KMS-11 (cell line): ENCODE results near the gene ZNF580.

Source experiments
- H2AFZ ChIP-seq: fragments of 200-600 bp; sonication (generic); 2 replicates; pipeline ENCODE4 v1.6.1; 2016; ENCODE audit warnings: antibody characterized with exemption, mixed run types, low read depth
- H3K27ac ChIP-seq: fragments of 200-600 bp; sonication (generic); 2 replicates; pipeline ENCODE4 v1.6.1; 2016; ENCODE audit warnings: mild to moderate bottlenecking, mixed run types
- H3K27me3 ChIP-seq: fragments of 200-600 bp; sonication (generic); 2 replicates; pipeline ENCODE4 v1.6.1; 2017; ENCODE audit warnings: mild to moderate bottlenecking, low read depth, mixed run types, moderate library complexity; ENCODE audit not compliant: insufficient read depth
- H3K36me3 ChIP-seq: fragments of 200-600 bp; sonication (generic); 2 replicates; pipeline ENCODE4 v1.6.1; 2017; ENCODE audit warnings: mild to moderate bottlenecking, mixed run types; ENCODE audit not compliant: insufficient read depth
- H3K4me1 ChIP-seq: fragments of 200-600 bp; sonication (generic); 2 replicates; pipeline ENCODE4 v1.6.1; 2016; ENCODE audit warnings: mild to moderate bottlenecking, low read depth, mixed run types; ENCODE audit not compliant: poor library complexity, severe bottlenecking
- H3K4me2 ChIP-seq: fragments of 200-600 bp; sonication (generic); 2 replicates; pipeline ENCODE4 v1.7.0; 2016; ENCODE audit warnings: mild to moderate bottlenecking, mixed run types
- H3K4me3 ChIP-seq: fragments of 200-600 bp; sonication (generic); IDR thresholded peaks from 2 replicates; pipeline ENCODE4 v1.6.1; 2017; ENCODE audit warnings: low read depth, low read length, mixed read lengths; ENCODE audit not compliant: insufficient read depth
- H3K79me2 ChIP-seq: fragments of 200-600 bp; sonication (generic); 2 replicates; pipeline ENCODE4 v1.6.1; 2016; ENCODE audit warnings: low read depth, mixed run types; ENCODE audit not compliant: insufficient read depth
- H3K9ac ChIP-seq: fragments of 200-600 bp; sonication (generic); 2 replicates; pipeline ENCODE4 v1.6.1; 2016; ENCODE audit warnings: mild to moderate bottlenecking, mixed run types
- H4K20me1 ChIP-seq: fragments of 200-600 bp; sonication (generic); 2 replicates; pipeline ENCODE4 v1.6.1; 2016; ENCODE audit warnings: mild to moderate bottlenecking, mixed run types; ENCODE audit not compliant: insufficient read depth
- CTCF ChIP-seq: fragments of 200-600 bp; sonication (generic); conservative IDR thresholded peaks from 2 replicates; pipeline ENCODE4 v1.6.1; 2017; ENCODE audit warnings: low read depth, mild to moderate bottlenecking, antibody characterized with exemption, low read length, moderate library complexity, mixed read lengths

The ZNF580 gene

GRCh38 chr19:55686311-55687050 is 45.7 kb downstream of the ZNF580 start:
- Histone ChIP-seq H3K4me2 (no peak overlapping the region), H3K36me3 (no peaks in the 10 kb centered on the region; the same call in 1 of the 2 replicates), H3K27me3 (no peaks in the 10 kb centered on the region), H3K27ac (no peak overlapping the region), H3K4me3 (no peak overlapping the region), H3K79me2 (peaks cover 22% of the 10 kb centered on the region), H4K20me1 (no peaks in the 10 kb centered on the region), H3K9ac (no peak overlapping the region), H2AFZ (no peak overlapping the region), H3K4me1 (no peaks in the 10 kb centered on the region)
- TF ChIP-seq CTCF: no peak

DNA sequence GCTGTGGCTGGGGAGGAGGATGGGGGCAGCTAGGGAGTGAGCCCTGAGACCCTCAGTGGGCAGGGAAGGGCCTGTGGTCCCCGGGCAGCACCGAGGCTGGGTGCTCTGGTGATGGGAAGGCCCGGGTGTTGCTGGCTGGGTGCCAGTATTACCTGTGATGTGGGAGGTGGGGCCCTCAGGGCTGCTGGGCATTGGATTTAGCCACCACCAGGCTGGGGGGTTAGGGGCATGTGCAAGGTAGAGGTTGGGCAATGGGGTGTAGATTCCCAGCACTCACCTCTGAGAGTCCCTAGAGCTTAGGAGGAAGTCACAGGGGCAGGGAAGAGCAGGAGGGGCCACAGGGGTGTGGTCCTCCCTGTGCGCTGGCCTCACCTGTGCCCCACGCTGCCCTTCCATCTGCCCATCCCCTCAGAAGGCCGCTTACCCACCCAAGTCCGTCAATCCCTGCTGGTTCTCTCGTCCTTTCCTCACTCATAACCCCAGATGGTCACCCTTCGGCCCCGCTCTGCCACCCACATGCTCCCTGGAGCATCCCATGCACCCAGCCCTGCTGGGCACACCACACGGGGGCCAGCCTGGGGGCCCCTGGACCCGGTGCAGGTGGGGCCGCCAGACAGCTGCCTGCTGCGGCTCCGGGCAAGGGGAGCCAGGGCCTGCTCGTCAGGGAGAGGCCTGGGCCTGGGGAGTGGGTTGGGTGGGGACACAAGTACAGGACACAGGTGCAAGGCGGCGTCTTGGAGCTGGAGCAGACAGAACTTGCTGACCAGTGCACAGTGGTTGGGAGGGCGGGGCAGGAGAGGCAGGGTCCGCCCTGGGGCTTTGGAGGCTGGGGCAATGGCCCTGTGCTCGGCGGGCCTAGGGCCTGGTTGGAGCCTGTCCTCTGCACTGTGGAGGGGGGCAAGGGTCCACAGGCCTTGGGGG is 46.7 kb downstream of the ZNF580 start:
- TF ChIP-seq CTCF: no peak
- Histone ChIP-seq H3K4me3 (no peak overlapping the region), H3K27ac (no peak overlapping the region), H4K20me1 (no peaks in the 10 kb centered on the region), H2AFZ (no peak overlapping the region), H3K9ac (no peak overlapping the region), H3K27me3 (no peaks in the 10 kb centered on the region), H3K4me1 (no peaks in the 10 kb centered on the region), H3K4me2 (no peak overlapping the region), H3K36me3 (no peaks in the 10 kb centered on the region; the same call in 1 of the 2 replicates), H3K79me2 (peaks cover 13% of the 10 kb centered on the region; the same call in 1 of the 2 replicates)

GRCh38 chr19:55688422-55689218 is 47.8 kb downstream of the ZNF580 start:
- Histone ChIP-seq H3K4me2 (no peak overlapping the region), H3K9ac (no peak overlapping the region), H3K27ac (no peak overlapping the region), H3K4me3 (no peak overlapping the region), H3K27me3 (no peaks in the 10 kb centered on the region), H3K79me2 (peaks cover 12% of the 10 kb centered on the region; the same call in 1 of the 2 replicates), H2AFZ (no peak overlapping the region), H4K20me1 (no peaks in the 10 kb centered on the region), H3K4me1 (no peaks in the 10 kb centered on the region), H3K36me3 (no peaks in the 10 kb centered on the region; the same call in 1 of the 2 replicates)
- no peak for TF ChIP-seq CTCF

DNA sequence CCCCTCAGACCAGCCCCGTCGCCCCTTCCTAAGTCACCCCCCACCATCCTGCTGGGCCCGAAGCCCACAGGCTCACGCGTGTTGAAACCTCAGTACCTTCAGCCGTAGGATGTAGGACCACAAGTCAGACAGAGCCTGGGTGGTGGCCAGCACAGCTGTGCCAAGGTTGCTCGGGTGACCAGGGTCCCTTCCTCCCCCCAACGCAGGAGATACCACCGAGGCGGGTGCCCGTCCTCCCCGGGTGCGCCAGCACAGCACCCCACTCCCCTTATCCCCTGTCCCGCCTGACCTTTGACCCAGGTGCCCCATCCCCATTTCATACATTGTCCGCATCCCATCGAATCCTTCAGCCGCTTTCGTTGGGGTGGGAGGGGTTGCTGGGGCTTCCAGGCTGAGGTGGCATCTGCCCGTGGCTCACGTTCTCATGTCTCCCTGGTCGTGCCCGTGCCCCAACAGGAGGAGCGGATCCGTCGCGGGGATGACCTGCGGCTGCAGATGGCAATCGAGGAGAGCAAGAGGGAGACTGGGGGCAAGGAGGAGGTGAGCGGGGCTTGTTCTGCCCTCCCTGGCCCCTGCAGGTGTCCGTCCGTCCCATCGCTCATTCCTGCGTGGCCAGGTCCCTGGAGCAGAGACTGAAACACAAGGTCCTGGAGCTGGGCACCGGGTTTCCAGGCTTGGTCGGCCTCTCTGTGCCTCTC is 48.8 kb downstream of the ZNF580 start:
- Histone ChIP-seq H3K9ac (no peak overlapping the region), H3K27me3 (no peaks in the 10 kb centered on the region), H3K4me2 (no peak overlapping the region), H3K4me1 (no peaks in the 10 kb centered on the region), H3K27ac (no peak overlapping the region), H2AFZ (no peak overlapping the region), H3K36me3 (no peaks in the 10 kb centered on the region; the same call in 1 of the 2 replicates), H3K4me3 (no peak overlapping the region), H3K79me2 (peaks cover 2% of the 10 kb centered on the region; the same call in 1 of the 2 replicates), H4K20me1 (no peaks in the 10 kb centered on the region)
- no peak for TF ChIP-seq CTCF
